ENCODE data around the gene SERPINB2. TPM values are rescaled to one million over a fixed set of nuclear protein-coding genes. Genes with fewer than 3 reads are reported as not detected.

Gene SERPINB2
- total and polyA plus RNA-seq, 12 donors = 0.12 to 0.20 (median 0.14) TPM; not detected in 9

DNA sequence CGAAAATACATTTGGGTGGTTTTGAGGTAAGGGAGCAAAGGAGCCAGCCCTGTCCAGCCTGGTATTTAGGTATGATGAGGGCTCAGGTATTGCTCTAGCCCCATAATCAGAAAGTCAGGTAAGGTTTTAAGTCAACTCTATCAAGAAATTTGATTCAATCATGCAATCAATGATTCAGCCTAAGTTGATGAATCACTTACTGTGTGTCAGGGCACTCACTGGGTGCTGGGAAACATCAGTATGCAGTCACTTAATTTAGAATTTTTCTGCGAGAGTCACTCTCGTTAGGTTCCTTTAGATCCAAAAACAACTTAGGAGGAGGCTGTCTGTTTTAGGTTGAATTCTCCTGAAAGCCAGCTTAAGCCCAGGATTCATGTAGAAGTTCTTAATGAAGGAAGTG, 17.7 kb upstream of the SERPINB2 start:
- intact Hi-C loops (cut with DNase I) = no loop called here
- Histone ChIP-seq H3K4me1 (no peaks in the 10 kb centered on the region), H3K27ac (peak overlapping the region in 1 of 10 donors; percentile 71), H3K9me3 (no peaks in the 10 kb centered on the region), H3K36me3 (no peaks in the 10 kb centered on the region), H3K4me3 (no peak overlapping the region), H3K27me3 (no peaks in the 10 kb centered on the region)
- DNase-seq (no peak), ATAC-seq (no peak)
- TF ChIP-seq, protein P1, sequence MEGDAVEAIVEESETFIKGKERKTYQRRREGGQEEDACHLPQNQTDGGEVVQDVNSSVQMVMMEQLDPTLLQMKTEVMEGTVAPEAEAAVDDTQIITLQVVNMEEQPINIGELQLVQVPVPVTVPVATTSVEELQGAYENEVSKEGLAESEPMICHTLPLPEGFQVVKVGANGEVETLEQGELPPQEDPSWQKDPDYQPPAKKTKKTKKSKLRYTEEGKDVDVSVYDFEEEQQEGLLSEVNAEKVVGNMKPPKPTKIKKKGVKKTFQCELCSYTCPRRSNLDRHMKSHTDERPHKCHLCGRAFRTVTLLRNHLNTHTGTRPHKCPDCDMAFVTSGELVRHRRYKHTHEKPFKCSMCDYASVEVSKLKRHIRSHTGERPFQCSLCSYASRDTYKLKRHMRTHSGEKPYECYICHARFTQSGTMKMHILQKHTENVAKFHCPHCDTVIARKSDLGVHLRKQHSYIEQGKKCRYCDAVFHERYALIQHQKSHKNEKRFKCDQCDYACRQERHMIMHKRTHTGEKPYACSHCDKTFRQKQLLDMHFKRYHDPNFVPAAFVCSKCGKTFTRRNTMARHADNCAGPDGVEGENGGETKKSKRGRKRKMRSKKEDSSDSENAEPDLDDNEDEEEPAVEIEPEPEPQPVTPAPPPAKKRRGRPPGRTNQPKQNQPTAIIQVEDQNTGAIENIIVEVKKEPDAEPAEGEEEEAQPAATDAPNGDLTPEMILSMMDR (IDR thresholded peaks at IDR 0.05) = no peak
- 82 to 89% methylated on average over 3 of the region's 3 CpGs for WGBS, 2 donors

GRCh38 chr18:63871836-63872235, 15.7 kb upstream of the SERPINB2 start:
- H3K9me3 ChIP-seq = no peaks in the 10 kb centered on the region
- TF ChIP-seq, protein P1 (IDR thresholded peaks at IDR 0.05) = no peak
- H3K4me1 ChIP-seq = no peaks in the 10 kb centered on the region
- H3K36me3 ChIP-seq = no peaks in the 10 kb centered on the region
- intact Hi-C loops (cut with DNase I) = no loop called here
- 60 to 70% methylated on average over 1 of the region's 1 CpG for WGBS, 2 donors
- no peak for ATAC-seq
- H3K27ac ChIP-seq = no peak overlapping the region
- H3K27me3 ChIP-seq = no peaks in the 10 kb centered on the region
- DNase-seq = no peak
- no peak overlapping the region for H3K4me3 ChIP-seq

- H3K36me3 ChIP-seq = no peaks in the 10 kb centered on the region
- DNase-seq = no peak
- H3K27me3 ChIP-seq = no peaks in the 10 kb centered on the region
- H3K4me3 ChIP-seq = no peak overlapping the region
- H3K27ac ChIP-seq = no peak overlapping the region
- no peaks in the 10 kb centered on the region for H3K4me1 ChIP-seq
- TF ChIP-seq, protein P1 (IDR thresholded peaks at IDR 0.05) = no peak
- ATAC-seq = no peak
- intact Hi-C loops (cut with DNase I) = no loop called here
- no peaks in the 10 kb centered on the region for H3K9me3 ChIP-seq
These were observed 14.9 kb upstream of the SERPINB2 start for GRCh38 chr18:63872586-63872985.

DNA sequence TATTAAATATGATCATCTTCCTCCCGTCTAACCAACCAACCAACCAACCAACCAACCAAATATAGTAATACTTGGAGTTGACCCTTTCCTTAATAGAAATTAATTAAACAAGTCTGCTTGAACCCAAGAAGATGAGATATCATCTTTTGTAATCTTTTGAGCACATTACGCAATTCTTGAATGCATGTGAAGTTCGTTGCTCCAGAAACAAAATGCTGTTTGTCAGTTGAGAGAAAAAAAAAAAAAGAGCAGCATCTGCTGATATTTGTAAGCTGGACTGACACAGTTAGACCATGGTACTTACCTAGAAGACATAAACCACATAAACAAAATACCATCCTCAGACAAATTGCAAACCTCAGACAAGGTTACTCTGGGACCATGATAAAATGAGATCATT, 9.2 kb upstream of the SERPINB2 start:
- H3K36me3 ChIP-seq = no peaks in the 10 kb centered on the region
- intact Hi-C loops (cut with DNase I) = no loop called here
- no peak overlapping the region for H3K4me3 ChIP-seq
- TF ChIP-seq, protein P1 (IDR thresholded peaks at IDR 0.05) = no peak
- peaks cover 0 to 10% (median 7%) of the 10 kb centered on the region in 9 donors for H3K4me1 ChIP-seq
- DNase-seq (no peak), ATAC-seq (no peak)
- 74 to 80% methylated on average over 3 of the region's 3 CpGs for WGBS, 2 donors
- H3K27ac ChIP-seq = no peak overlapping the region
- H3K27me3 ChIP-seq = no peaks in the 10 kb centered on the region
- no peaks in the 10 kb centered on the region for H3K9me3 ChIP-seq

Measured in heart right ventricle (tissue), 16 donors.